Stimulated activated naive CD4-positive, alpha-beta T cell treated with Interleukin-2 at 50 U/mL for 16 hours (primary cell): ENCODE data around the gene DCC.
"Not testable (repeated sequence)": the region's sequence is repeated elsewhere in the genome, so short reads cannot be mapped to it uniquely, and the experiment has no call there.

Source experiments
- DNase-seq: peaks from one replicate; lab custom pipeline; 2025; lab: John Stamatoyannopoulos, UW

DCC gene

GRCh38 chr18:52352920-52353319 is 12.9 kb downstream of the DCC start:
- DNase-seq = no peak

GRCh38 chr18:52353589-52353988 is 13.6 kb downstream of the DCC start:
- DNase-seq = no peak

- no peak for DNase-seq
Measured at GRCh38 chr18:52363861-52364260, 23.9 kb downstream of the DCC start.

- not testable (repeated sequence) for DNase-seq
Measured at GRCh38 chr18:52366851-52367250, 26.9 kb downstream of the DCC start.

- DNase-seq = no peak
Measured at GRCh38 chr18:52367953-52368742, 28.2 kb downstream of the DCC start.

- no peak for DNase-seq
Measured at GRCh38 chr18:52370841-52371240, 30.8 kb downstream of the DCC start.

GRCh38 chr18:52376104-52376503 is 36.1 kb downstream of the DCC start:
- no peak for DNase-seq

GRCh38 chr18:52377094-52377493 is 37.1 kb downstream of the DCC start:
- no peak for DNase-seq

GRCh38 chr18:52386306-52386705 is 46.3 kb downstream of the DCC start:
- no peak for DNase-seq

- no peak for DNase-seq
Measured at GRCh38 chr18:52387175-52387574, 47.2 kb downstream of the DCC start.

GRCh38 chr18:52391810-52392559 is 52.0 kb downstream of the DCC start:
- no peak for DNase-seq

GRCh38 chr18:52394602-52395001 is 54.6 kb downstream of the DCC start:
- no peak for DNase-seq

- no peak for DNase-seq
Measured at GRCh38 chr18:52395146-52395852, 55.3 kb downstream of the DCC start.

GRCh38 chr18:52401236-52401635 is 61.2 kb downstream of the DCC start:
- DNase-seq = no peak

GRCh38 chr18:52402814-52403213 is 62.8 kb downstream of the DCC start:
- DNase-seq = no peak

- no peak for DNase-seq
Measured at GRCh38 chr18:52403291-52404021, 63.5 kb downstream of the DCC start.

GRCh38 chr18:52408800-52409302 is 68.9 kb downstream of the DCC start:
- no peak for DNase-seq

GRCh38 chr18:52409727-52410126 is 69.7 kb downstream of the DCC start:
- no peak for DNase-seq

- no peak for DNase-seq
Measured at GRCh38 chr18:52415131-52415530, 75.1 kb downstream of the DCC start.

- DNase-seq = no peak
Measured at GRCh38 chr18:52422985-52423601, 83.1 kb downstream of the DCC start.

GRCh38 chr18:52426041-52426440 is 86.0 kb downstream of the DCC start:
- no peak for DNase-seq
